Measurements from ENCODE around the gene ZBTB38.

Gene ZBTB38, protein sequence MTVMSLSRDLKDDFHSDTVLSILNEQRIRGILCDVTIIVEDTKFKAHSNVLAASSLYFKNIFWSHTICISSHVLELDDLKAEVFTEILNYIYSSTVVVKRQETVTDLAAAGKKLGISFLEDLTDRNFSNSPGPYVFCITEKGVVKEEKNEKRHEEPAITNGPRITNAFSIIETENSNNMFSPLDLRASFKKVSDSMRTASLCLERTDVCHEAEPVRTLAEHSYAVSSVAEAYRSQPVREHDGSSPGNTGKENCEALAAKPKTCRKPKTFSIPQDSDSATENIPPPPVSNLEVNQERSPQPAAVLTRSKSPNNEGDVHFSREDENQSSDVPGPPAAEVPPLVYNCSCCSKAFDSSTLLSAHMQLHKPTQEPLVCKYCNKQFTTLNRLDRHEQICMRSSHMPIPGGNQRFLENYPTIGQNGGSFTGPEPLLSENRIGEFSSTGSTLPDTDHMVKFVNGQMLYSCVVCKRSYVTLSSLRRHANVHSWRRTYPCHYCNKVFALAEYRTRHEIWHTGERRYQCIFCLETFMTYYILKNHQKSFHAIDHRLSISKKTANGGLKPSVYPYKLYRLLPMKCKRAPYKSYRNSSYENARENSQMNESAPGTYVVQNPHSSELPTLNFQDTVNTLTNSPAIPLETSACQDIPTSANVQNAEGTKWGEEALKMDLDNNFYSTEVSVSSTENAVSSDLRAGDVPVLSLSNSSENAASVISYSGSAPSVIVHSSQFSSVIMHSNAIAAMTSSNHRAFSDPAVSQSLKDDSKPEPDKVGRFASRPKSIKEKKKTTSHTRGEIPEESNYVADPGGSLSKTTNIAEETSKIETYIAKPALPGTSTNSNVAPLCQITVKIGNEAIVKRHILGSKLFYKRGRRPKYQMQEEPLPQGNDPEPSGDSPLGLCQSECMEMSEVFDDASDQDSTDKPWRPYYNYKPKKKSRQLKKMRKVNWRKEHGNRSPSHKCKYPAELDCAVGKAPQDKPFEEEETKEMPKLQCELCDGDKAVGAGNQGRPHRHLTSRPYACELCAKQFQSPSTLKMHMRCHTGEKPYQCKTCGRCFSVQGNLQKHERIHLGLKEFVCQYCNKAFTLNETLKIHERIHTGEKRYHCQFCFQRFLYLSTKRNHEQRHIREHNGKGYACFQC (N-terminal part only)

DNA sequence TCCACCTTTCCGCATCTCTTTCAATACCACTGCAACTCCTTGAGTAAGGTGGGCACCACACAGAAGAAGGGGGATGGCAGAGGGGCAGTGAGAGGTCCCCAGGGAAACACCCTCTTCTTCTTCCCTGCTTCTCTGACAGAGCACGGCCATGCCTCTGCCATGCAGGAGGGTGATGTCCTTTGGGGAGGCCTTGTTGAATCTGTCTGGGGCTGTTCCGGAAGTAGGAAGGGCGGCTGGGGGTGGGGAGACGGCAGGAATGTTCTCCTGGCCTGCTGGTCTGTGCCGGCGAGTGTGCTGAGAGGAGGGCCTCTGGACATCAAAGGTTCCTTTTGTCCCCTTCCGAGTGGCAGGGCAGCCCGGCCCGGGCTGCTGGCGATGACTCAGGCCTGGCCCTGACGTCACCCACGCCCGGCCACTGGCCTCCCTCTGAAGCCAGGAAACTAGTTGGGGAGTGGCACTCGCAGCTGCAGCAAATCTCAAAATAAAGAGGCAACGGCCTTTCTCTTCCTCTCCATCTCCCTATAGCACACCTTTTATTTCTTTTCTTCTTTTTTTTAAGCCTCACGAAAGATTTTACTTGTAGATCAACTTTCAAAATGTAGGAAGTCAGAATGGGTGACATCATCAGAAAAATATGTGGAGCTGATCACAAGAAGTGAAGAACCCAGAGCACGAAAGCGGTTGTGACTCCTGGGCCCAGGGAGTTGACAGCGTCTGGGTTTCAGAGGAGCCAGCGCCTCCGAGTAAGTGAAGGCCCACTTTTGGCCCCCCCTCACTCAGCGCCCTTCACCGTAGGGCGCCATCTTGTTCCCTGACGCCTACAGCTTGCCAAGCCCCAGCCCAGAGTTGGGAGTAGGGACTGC, at the start of gene ZBTB38:
Gene ZBTB38, plus strand, starts transcription at position 443 of the 863 bp plus-strand sequence. CDS start 73,885 bp downstream, outside the sequence.
- peak in 55 of 56 donors; percentile 47 to 97 (median 86) for DNase-seq

DNA sequence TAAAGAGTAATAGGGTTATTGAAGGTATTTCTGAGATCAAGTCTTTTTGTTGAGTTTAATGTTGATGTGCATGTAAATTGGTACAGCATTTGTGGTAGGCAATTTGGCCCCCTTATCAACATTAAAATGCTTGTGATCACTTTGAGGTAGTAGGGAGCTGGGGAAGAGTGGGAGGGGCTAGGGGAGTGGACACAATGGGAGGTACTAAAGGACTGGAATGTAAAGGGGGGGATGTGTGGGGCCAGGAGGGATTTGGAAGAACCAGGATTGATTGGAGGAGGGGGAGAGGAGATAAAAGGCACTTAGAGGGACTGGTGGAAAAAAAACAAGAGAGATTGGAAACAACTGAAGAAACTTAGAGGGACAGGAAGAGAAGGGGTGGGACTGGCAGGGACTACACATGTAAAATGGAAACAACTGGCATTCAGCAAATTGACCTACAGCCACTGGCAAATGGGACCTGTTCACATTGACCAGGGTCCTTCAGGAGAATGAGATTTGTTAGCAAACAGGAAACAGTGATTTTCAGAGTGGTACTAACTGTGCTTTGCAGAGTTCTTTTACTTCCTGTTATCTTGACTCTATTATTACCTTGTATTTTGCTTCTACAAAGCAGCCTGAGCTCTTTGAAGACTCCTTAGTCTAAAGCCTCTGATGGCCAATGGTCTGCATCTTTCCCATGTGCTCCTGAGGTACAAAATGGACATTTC, 47.8 kb upstream of the ZBTB38 start:
- DNase-seq, result no peak

DNA sequence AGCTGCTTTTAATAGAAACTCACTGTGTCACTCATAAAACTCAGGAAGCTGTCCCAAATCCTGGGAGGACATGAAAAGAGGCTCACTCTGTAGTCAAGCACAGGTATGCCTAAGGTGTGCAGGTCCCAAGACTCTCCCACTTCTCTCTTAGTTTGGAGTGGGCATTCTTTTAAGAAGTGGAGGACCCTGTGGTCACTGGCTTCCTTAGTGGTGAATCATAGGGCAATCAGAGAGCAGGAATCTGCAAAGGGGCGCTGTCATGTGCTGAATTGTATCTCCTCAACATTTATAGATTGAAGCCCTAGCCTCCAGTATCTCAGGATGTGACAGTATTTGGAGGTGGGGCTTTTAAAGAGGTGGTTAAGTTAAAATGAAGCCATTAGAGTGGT, 47.2 kb upstream of the ZBTB38 start:
- no peak for DNase-seq

DNA sequence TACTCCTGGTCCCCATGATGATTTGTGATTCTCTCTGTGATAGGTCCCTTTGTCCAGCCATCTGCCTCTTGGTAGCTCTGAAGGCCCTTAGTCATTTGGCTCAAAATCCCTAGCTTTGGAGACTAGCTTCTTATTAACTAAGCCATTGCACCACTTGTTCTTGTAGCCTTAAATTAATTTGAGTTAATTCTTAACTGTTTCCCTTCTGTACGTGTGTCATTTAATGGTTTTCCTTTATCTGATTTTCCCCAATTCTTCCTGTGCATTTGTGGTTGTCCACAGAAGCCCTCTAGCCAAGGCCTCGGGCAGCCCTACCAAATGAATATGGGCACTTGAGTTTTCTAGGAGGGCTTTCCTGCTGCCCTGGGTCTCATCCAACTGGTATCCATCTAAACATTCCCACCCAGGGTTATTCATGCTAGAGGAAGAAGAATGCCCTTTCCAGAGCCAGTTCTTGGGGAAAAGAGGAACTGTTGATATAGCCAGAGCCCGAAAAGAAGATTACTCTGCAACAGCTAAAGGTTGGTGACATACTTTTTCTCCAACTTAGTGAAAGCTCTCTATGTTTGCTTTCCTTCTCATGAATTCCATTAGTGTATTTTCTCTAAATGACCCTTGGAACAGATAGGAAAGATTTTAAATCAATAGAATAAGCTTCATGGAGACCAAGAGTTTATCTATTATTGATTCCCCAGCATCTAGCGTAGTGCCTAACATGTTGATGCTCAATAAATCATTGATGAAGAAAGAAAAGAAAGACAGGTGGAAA, 44.2 kb upstream of the ZBTB38 start:
- no peak for DNase-seq

DNA sequence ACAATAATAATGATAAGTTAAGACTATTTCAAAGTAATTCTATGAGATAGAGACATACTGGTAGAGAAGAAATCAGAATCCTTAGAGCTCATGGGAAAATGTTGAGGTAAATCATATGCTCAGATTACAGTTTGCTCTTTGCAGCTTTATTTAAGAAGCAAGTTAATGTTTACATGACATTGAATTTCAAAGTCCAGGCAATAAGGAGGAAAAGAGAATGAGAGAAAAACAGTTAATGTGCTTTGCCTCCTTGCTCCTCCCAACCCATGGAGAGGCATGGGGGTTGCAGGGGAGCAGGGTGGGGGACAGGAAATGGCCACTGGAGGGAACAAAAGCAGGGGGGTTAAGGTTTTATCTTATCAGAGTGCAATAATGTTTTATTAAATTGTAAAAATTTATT, 42.2 kb upstream of the ZBTB38 start:
- DNase-seq, result no peak

DNA sequence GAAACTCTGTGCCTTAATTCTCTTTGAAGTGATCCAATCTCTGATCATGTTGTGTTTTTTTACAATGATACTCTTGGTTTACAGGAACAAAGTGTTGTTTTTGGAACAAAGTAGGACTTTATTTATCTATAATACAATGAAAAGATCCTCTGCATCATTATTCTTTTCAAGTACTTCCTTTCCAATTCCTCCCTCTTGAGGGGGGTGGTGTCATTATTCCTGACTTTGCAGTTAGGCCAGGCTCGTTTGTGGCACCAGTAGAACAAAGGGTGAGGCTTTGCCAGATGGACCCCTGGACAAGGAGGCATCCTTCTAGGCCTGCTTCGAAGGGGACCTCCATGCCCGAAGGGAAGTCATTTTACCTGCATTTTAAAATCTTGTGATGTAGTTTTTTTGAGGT, 41.7 kb upstream of the ZBTB38 start:
- no peak for DNase-seq

DNA sequence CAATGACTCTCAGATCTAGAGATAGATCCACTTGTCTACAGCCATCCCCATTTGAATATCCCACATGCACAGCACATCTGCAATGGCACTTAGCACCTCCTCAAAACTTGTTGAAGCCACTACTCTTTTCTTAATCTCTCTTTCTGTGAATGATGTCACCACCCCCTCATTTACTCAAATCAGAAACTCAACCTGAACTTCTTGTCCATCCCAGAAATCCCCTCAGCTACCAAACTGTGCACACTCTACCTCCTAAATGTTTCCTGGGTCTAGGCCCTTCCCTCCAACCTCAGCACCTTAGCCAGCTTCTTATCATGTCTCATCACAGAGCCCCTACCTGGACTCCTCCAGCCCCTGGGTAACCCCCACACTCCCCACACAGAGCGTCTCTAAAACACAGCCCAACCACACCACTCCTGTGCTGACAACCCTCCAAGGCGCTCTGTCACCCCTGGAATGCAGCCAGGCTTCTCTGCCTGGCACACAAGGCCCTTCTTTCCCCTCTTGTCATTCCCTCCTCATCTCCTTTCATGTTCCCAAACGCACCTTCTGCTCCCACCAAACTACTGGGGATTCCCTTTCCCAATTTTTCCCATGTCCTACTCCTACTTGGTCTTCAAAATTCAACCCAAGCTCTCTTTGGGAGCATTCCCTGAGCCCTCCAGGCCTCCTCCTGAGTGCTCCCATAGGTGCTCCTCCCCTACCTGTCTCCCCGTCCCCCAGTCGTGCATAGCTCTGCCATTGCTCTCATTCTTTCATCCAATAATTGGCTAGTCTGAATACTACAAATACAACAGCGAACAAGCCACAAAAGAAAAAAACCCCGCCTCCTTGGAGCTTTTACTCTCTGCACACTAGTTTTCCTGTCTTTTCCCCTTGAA, 39.8 kb upstream of the ZBTB38 start:
- DNase-seq, result no peak

DNA sequence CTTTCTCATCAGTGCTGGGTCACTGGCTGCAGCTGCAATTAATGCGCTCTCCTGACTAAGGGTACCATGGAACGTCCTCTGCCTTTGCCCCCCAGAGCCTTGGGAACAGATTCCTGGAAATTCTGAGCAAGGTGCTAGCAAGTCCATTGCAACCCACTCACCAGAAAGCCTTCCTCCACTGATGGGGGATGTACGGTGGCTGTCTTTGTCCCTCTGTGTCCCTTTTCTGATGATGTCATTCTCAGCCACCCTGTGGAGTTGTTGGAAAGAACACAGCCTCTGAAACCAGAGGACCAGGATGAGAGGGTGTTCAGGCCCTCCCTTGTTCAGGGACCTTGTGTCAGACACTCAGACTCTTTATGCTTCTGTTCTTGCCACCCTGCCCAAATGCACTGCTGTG, 38.1 kb upstream of the ZBTB38 start:
- no peak for DNase-seq

DNA sequence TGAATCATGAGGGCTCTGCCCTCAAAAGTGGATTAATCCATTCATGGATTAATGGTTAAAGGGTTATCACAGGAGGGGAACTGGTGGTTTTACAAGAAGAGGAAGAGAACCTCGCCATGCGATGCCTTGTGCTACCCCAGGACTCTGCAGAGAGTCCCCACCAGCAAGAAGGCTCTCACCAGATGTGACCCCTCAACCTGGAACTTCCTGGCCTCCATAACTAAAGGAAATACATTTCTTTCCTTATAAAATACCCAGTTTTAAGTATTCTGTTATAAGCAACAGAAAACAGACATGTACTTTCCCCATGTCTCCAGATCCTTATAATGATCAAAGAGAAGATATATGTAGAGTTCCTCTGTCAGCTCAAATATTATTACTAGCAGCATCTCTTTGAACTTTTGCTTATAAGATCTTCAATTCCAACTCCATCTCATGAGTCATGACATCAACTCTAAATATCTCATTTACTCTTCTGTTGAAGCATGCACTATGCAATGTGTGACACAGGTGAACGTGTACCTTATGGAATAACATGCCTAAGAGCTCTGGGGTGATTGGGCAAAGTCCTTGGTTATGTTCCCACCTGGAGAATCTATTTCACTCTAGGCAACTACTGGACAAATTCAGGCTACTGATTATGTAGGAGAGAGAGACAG, 37.5 kb upstream of the ZBTB38 start:
- no peak for DNase-seq

DNA sequence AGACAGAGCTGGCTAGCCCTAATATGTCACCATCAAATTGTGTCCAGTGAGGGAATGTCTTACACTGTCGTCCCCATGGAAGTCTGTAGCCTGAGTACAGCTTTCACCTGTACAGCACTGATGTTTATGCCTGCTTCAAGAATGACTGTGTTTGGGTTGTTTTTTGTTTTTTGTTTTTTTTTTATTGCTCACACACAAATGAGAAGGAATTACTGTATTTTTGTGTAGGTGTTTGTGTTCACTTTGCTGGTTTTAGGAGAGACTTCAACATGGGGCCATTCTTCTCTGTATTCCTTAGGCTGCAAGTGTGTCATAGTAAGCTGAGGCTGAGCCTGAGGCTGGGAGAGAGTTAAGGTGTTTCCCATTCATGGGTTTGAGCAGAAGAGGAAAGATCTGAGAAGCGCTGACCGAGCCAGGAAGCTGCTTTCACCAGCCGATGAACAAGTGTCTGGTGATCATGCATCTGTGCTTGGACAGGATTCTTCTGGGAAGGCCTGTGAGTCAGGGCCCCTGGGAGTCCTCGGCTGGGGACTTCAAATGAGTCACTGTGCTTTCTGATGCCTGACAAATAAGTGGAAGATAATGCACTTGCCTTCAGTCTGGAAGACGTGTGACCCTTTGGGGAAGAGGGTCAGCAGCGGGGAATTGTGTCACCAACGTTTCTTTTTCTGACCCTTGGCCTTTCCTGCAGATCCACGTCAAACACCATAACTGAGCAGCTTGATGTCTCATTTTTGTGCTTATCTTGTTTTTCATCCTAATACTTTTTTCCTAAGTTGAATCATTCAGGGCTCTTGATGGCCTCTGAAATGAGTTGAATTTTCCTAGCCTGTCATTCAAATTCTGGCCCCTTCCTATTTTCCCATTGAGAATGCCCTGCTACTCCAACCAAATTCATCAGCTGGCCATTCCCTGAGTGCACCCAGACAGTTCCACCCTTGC, 36.7 kb upstream of the ZBTB38 start:
- no peak for DNase-seq

DNA sequence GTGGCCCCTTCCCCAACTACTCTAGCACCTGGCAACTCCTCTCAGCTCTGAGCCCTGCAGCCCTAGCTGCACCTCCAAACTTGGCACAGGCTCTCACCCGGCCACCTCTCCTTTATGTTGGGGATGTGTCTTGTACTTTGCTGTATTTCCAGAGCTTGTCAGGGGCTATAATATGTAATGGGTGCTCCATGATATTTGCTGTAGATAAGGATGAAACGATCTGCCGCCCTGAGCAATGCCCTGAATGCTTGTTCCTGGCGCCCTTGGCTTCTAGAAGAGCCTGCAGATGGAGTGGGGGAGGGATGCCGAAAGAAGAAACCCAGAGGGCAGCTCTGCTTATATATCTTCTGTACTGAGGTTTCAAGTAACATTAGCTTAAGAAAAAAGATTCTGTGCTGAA, 35.9 kb upstream of the ZBTB38 start:
- no peak for DNase-seq

DNA sequence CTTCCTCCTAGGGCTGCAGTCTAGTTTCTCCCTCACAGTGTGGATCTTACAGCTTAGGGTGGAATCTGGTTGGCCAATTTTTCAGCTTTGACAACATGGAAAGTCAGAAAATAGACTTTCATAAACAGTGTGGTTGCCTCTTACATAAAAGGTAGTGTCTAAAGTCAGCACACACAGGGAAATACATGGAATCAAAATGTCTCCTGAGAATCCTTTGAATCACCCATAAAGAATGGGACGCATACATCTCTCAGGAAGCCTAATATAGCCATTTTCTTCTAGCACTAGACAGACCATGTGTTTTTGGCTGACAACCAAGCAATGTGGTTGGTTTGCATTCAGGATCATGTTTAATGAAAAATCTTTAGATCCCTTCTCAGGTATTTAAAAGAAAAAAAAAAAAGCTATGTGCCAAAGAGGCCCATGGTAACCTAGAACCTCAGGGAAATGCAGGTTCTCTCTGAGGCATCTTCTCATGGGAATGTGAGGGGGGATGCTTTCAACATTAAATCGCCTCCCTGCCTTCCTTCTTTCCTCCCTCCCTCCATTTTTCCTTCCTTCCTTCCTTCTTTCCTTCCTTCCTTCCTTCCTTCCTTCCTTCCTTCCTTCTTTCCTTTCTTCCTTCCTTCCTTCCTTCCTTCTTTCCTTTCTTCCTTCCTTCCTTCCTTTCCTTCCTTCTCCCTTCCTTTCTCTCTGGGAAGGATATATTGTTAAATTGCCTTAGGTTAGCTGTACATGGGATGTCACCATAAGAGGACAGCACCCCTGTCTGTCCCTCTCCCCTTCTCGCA, 34.3 kb upstream of the ZBTB38 start:
- no peak for DNase-seq

DNA sequence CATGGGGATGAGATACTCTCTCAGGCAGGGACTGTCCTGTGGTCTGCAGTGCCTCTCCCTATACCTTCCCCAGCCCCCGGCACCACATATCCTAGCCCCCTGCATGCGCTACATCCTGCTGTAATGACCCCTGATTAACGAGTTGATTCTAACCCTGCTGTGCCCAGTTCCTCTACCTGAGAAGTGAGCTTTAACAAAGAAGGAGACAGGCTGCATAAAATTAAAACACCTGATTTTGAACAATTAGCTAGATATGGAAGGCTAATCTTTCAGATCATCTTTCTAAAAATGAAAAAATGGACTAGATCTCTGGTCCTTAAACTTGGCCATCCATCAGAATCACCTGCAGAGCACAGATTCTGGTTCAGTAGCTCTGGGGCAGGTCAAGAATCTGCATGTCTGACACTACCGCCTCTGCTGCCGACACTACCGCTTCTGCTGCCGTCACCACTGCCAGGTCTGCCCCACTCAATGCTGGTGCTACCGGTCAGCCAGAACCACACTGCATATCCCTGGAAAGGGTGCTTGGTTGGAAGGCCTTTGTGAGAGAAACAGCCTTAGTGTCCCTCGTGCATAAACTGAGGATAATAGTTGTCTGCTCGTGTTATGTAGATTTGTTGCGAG, 33.6 kb upstream of the ZBTB38 start:
- DNase-seq, result no peak

DNA sequence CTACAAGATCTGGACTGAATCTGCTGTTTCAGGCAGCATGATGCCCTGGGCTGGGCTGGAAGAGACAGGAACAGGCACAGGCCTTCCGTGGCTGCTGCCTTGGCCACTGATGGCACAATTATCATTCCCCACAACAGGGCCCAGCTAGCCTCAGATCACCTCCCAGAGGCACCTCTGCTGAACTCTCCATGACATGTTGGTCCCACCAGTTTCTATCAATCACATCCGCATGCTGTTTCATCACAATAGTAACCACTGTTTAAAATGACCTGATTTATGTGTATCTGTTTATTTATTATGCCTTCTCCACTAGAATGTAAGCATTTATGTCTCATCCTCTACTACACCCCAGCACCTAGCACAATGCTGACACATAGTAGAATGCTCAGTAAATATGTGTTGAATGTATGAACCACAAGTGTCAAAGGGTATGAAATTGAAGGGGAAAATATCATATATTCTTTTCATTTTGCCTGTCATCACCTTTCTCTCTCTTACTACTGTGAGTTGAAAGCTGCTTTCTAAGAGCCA, 32.7 kb upstream of the ZBTB38 start:
- DNase-seq, result no peak
